ENCODE data around the gene C14orf119.

Gene C14orf119

GRCh38 chr14:23149745-23150144 is 54.4 kb downstream of the C14orf119 start:
- DNase-seq (ENCODE audit: low read depth in 2 of 2) = no peak

Measured in activated CD4-positive, alpha-beta T cell treated with anti-CD3 and anti-CD28 coated beads for 24 hours (primary cell).